Activated T-helper 1 cell treated with anti-CD3 and anti-CD28 coated beads, Interleukin-2, amount 50 U/mL, for 16 hours (primary cell): ENCODE measurements around the gene LGALS7B.
"Not testable (repeated sequence)": the region's sequence is repeated elsewhere in the genome, so short reads cannot be mapped to it uniquely, and the experiment has no call there.

Source experiments
- DNase-seq, 2 donors: peaks; one replicate each; pipeline ENCODE4 v3.0.0-alpha.2; 2020; ENCODE audit warnings: low read depth in 1 of 2, low spot score in 1 of 2

Gene LGALS7B

DNA sequence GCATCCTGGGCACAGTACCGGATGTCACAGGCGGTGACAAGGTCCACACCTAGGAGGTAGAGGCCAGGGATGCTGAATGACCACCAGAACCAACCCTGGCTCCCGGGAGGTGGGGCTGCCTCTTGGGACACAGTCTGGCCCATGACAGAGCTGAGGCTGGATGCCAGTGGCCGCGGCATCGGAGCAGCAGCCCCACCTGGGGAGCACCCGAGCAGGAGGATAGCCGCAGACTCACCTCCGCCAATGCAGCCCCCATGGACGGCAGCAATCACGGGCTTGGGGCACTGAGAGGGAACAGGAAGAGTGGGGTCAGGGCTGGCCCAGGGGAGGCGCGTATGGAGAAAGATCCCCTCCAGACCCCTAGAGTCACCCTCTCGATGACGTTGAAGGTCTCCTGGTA is 28.1 kb downstream of the LGALS7B start:
- DNase-seq = no peak

DNA sequence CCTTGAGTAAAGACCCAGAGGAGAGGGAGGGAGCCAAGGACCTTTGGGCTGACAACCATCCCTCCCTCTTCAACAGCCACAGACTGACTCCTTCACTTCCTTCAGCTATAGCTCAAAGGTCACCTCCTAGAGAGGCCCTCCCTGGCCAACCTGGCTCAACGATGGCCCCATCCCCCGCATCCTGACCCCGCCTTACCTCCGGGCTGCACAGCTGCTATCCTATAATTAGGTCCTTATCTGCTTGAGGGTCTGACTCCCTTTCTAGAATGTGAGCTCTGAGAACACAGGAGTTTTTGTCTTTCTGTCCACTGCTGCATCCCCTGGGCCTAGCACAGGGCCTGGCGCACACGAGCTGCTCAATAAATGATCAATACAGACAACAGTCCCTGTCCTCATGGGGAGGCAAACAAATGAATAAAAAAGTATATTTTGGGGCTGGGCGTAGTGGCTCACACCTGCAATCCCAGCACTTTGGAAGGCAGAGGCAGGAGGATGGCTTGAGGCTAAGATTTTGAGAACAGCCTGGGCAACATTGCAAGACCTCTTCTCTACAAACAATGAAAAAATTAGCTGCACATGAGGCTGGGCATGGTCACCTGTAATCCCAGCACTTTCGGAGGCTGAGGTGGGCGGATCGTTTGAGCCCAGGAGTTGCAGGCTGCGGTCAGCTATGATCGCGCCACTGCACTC is 30.4 kb downstream of the LGALS7B start:
- DNase-seq = no peak

DNA sequence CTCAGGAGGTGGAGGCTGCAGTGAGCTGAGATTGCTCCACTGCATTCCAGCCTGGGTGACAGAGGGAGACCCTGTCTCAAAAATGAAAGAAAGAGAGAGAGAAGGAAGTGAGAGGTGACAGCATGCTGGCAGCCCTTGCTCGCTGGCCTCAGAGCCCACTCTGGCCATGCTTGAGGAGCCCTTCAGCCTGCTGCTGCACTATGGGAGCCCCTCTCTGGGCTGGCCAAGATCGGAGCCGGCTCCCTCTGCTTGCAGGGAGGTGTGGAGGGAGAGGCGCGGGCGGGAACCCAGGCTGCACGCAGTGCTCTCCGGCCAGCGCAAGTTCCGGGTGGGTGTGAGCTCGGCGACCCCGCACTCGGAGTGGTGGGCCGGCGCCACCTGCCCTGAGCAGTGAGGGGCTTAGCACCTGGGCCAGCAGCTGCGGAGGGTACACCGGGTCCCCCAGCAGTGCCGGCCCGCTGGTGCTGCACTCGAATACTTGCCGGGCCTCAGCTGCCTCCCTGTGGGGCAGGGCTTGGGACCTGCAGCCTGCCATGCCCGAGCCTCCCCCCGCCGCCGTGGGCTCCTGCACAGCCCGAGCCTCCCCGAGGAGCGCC is 32.3 kb downstream of the LGALS7B start:
- DNase-seq = not testable (repeated sequence)

DNA sequence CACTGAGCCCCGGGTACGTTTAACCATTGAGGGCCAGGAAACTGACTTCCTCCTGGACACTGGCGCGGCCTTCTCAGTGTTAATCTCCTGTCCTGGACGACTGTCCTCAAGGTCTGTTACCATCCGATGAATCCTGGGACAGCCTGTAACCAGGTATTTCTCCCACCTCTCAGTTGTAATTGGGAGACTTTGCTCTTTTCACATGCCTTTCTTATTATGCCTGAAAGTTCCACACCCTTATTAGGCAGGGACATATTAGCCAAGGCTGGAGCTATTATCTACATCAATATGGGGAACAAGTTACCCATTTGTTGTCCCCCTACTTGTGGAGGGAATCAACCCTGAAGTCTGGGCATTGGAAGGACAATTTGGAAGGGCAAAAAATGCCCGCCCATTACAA is 36.9 kb downstream of the LGALS7B start:
- not testable (repeated sequence) for DNase-seq

DNA sequence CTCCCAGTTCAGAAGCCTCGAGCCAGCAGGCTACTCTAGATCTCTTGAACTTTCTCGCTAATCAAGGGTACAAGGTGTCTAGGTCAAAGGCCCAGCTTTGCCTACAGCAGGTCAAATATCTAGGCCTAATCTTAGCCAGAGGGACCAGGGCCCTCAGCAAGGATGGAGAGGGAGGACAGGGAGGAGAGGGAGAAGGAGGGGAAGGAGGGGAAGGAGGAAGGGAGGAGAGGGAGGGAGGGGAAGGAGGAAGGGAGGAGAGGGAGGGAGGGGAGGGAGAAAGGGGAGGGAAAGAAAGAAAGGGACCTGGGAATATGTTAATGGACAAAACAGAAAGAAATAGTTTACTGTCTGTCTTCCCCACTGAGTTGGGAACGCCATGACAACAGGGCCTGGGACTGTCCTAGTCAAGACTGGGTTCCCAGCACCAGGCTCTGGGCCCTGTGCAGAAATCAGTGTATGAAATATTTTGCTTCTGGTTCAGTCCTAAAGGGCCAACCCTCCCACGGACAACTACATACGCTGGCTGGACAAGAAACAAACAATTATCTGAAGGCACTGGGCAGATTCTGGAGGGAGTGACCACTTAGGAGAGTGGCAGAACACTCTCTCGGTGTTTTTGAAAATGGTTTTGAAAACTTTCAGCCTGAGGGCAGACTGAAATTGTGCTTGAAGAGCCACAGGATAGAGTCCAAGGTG is 38.0 kb downstream of the LGALS7B start:
- DNase-seq = no peak

DNA sequence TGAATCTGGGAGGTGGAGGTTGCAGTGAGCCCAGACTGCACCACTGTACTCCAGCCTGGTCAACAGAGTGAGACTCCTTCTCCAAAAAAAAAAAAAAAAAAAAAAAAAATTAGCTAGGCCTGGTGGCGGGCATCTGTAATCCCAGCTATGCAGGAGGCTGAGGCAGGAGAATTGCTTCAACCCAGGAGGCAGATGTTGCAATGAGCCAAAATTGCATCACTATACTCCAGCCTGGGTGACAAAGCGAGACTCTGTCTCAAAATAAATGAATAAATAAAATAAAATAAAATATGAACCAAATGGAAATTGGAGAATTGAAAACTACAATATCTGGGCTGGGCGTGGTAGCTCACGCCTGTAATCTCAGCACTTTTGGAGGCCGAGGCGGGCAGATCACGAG is 40.2 kb downstream of the LGALS7B start:
- not testable (repeated sequence) for DNase-seq

DNA sequence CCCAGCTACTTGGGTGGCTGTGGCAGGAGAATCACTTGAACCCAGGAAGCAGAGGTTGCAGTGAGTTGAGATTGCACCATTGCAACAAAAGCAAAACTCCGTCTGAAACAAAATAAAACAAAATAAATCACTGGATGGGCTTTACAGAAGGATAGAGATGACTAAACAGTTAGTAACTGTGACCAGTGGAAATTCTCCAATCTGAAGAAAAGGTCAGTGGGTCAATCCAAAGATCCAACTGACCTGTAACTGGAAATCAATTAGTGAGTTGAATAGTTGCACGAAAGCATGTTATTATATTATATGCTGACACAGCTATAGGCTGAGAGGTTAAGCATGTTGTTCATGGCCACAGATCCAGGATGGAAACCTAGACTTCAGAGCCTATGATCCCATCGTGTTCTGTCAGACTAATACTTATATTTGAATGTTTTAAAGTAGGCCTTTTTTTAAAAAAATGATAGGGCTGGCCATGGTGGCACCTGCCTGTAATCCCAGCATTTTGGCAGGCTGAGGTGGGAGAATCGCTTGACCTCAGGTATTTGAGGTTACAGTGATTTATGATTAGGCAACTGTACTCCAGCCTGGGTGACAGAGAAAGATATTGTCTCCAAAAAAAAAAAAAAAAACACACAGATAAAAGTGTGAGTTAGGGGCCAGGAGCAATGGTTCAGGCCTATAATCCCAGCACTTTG is 41.2 kb downstream of the LGALS7B start:
- no peak for DNase-seq

DNA sequence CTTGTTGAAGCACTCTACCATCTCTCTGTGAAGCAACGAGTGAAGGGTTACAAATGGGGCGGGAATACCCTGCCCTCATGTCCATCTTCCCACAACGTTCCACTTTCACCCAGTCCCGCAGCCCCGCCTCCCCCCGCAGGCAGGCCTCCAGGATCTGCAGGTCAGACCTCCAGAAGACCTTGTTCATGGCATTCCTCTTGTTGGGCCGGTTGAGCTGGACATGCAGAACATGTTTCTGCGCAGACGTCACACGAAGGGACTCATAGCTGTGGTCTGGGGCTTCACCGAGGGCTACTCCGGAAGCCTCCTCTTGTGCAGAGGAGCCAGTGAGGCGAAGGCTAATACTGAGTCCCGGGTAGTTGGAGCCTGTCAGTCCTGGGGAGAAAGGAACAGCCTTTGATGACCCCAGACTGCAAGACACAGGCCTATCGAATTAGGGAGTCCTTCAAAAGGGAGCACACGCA is 42.2 kb downstream of the LGALS7B start:
- DNase-seq = no peak

DNA sequence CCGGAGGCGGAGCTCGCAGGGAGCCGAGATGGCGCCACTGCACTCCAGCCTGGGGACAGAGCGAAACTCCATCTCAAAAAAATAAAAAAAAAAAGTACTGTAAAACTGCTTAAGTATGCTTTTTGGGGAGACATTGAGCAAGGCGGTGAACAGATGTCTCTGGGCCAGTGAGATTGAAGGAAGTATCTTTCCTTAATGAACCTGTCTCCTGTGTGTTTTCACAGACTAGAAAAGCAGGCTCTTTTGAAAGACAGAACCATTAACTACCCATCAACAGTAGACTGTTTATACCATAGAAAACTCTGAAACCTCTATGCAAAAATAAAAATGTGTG is 44.1 kb downstream of the LGALS7B start:
- DNase-seq = no peak

DNA sequence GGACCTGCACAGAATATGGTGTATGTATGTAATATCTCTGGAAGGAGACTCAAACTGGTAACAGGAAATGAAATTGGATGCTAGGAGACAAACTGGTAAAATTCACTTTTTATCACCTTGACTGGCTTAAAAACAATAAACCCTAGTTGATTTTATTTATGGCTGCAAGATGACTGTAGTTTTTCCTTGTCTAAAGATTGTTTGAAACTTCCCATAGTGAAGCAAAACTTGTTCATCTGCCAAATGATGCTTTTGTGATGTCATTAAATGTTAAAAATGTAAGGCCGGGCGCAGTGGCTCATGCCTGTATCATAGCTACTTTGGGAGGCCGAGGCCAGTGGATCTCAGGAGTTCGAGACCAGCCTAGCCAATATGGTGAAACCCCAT is 45.1 kb downstream of the LGALS7B start:
- no peak for DNase-seq

DNA sequence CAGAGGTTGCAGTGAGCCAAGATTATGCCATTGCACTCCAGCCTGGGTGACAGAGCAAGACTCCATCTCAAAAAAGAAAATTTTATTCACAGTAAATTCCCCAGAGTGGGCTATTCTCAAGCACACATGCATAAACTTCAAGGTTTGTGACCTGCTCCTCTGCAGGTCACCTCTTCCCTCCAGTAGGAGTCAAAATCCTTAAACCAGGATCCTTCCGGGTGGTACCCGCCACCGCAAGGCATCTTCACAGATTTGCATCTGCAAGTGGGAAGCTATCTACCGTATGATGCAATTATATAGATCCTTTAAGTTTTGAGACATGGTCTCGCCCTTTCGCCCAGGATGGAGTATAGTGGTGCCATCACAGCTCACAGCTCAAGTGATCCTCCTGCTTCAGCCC is 45.6 kb downstream of the LGALS7B start:
- DNase-seq = no peak

DNA sequence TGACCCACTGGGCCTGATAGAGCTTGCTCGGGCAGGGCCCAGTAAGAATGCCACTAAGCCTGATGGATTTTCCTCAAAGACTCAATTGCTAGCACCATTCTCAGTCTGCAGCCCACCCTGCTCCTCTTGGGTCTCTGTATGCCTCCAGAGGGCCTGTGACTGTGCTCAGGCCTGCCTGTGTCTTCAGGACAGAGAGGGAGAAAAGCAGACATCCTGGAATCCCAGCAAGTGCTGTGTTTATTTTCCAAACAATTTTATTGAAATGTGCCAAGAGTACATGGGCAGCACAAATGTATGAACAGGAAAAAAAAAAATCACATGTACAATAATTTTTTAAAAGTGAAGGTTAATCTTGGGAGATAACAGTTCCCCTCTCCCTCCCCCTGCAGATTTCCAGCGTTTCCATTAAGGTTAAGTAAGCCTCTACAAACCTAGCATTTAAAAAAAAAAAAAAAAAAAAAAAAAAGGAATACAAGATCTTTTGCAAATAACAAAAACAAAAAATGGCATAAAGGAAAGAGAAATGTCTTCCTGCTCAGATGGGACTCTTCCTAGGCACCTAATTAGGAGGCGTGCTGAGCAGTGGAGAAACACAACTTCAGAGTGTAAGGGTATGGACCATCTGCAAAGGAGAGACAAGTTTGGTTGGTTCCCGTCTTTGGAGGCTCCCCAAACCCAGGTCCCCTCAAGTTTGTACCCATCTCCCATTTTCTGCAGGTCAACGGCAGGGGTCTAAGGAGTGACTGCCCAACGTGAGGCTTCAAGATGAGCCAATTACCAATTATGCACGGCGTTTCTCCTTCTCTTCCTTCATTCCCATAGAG is 47.4 kb downstream of the LGALS7B start:
- no peak for DNase-seq

DNA sequence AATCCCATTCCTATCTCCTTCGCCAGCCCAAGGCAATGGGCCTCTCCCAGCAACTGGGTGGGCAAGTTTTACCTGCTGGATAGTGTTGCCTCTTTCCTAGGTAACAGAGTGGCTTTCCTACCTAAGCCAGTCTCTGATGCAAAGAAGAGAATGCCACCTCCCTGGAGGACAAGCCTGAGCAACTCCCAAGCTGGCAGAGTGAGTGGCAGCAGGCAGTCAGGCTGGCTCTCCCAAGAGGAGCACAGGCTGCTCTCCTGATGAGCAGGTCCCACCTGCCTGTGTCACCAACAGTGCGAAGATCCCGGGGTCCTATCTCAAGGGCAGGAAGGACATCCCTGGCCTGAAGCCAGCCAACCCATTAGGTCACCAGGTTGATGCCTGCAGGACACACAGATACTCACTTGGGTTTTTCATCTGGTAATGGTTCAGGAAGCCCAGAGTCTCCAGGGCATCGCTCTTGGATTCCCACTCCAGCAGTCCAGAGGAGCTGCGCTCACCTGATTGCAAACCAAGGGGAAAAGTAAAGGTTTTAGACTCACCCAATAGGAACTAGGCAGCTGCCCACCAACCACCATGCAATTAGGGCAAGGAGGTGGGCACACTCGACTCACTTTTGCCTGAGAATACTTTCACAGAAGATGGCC is 48.1 kb downstream of the LGALS7B start:
- DNase-seq = no peak

DNA sequence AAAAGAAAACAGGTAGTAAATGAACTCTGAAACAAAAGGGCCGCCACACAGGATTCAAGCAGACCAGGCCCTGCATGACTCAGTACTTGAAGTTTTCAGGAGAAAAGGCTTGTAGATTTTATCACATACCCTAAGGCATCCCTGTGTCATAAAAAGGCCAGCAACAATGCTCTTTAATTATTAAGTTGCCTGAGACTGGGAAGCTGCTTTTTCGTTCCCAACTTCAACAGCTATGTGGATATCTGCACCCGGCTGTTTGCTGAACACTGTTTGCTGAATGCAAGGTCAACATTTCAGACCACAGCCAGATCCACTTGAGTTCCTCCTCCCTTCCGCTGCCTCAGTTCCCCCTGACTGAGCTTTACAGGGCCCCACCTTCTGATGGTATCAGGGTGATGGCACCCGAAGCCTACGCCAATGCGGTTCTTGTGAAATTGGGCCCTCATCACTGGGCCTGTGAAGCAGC is 48.7 kb downstream of the LGALS7B start:
- no peak for DNase-seq

DNA sequence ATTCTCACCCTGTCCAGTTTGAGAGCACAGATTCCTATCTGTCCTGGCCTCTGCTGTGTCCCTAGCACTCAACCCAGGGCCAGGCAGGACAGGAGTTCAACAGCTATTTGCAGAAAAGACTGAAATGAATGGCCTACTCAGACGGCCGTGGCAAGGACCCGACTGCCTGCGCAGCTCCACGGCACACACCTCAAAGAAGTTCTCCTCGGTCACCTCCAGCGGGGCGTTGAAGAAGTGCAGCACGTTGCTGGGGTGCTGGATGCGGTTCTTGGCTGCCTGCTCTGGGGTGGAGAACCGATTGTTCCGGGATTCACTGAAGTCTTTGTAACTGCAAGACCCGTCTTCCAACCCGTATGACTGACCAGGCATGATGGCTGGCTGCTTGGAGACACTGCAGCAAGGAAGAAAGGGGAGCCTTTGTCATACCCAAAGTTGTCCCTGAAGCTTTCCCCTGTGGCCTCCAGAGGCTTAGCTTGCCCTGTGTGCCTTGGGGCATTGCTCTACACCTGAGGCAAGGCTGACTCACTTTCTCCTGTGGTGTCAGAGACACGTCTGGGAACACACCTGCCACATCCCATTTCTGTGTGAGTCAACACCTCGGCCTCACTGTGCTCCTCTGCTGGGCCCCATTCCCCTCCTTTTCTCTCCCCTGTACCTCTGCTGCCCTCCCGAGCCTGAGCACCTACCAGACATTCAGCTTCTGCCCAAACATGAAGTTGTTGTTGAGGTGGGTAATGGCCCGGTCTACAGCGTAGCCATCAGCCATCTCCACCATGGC is 49.4 kb downstream of the LGALS7B start:
- DNase-seq = peak in 1 of 2 donors; percentile 32

DNA sequence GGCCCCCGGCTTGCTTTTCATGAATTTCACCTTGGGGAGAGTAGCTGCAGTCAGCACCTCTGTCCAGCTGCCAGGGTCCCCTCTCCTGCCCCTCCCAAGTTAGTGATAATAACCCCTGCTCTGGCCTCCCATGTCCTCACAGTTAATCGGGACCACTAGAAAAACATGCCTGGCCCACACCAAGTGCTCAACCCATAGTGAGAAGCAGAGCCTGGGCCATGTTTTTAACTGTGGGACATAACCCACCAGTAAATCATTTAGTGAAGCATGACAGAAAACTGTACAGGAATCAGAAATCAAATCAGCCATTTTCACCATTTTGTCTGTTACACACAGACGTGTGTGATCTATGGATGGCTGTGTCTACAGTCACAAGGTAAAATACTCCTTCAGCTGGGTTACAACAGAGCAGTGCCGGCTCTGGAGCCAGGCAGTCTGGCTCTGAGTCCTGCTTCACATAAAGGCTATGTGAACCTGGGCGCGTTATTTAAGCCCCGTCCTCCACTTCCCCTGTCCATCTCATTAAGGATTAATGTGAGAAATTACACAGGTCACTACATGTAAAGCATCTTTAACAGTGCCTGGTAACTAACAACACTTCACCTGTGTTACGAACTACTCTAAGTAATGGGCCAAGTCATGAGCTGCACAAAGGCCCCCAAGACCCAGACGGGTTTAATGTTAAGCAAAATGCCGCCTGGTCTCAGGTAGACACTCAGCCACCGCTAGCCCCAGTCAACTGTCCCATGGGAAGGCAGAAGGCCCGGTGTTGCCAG is 50.2 kb downstream of the LGALS7B start:
- DNase-seq = no peak

DNA sequence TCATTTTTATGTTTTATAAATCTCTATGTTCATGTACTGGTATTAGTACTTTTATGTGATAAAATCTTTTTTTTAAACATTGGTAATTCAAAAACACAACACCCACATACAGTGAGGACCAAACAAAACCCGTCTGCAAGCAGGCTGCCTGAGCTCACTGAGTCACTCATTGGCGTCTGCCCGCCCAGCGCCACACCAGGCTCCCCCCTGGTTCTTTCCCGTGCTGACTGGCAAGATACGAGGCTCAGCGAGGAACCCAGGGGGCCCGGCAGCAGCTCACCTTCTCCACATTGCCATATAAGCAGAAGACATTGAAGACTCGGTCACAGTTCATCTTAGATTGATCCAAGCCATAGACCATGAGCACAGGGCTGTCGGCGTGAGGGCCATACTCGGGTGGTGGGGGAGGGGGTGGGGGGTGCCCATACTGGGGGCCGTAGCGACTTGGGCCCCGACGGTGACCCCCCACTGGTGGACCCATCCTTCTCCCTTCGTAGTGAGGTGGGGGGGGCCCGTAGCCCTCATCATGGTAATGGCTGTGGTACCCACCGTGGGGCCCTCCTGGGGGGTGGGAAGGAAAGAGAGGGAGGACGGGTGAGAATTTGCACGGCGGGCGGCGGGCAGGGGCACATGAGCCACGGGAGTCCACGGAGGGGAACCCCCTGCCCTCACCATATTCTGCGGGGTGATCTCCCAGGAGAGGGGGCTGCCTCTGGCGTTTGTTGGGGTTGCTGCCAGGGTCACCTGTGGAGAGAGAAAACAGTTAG is 51.0 kb downstream of the LGALS7B start:
- no peak for DNase-seq

DNA sequence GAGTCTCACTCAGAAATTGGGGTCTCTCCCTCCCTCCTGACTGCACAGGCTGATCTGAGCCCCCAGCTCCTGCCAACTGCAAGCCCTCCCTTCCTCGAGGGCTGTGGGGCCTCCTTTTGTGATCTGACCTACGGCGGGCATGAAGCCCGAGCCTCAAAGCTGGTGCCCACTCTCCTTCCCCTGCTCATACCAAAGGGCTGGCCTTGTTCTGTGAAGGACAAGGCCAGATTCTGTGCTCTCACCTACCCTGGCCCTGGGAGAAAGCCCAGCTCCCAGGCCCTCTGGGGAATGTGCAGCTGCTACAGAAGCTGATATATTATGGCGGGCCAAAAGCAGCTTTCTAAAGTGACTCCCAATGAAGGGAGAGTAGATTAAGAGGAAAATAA is 51.6 kb downstream of the LGALS7B start:
- no peak for DNase-seq
